Jurkat, Clone E6-1 (cell line): ENCODE data around the gene COPS8. TPM values are rescaled to one million over a fixed set of nuclear protein-coding genes. Genes with fewer than 3 reads are reported as not detected.

Source experiments
- DNase-seq: peaks from one replicate; pipeline ENCODE4 v3.0.0-alpha.2; 2011; ENCODE audit warnings: low read depth, low spot score
- H3K4me3 ChIP-seq: 2 replicates; pipeline ENCODE4 v1.5.1; 2011; ENCODE audit warnings: mild to moderate bottlenecking, low read length, control low read depth, moderate library complexity
- polyA plus RNA-seq: library from polyadenylated mRNA; unstranded; fragments of >200 nt; gene quantifications from one replicate; pipeline ENCODE4 v1.2.1, GENCODE V29; 2012; ENCODE audit warnings: missing spikeins; ENCODE audit not compliant: insufficient read length, insufficient read depth

Gene COPS8
- polyA plus RNA-seq, result 113 TPM

DNA sequence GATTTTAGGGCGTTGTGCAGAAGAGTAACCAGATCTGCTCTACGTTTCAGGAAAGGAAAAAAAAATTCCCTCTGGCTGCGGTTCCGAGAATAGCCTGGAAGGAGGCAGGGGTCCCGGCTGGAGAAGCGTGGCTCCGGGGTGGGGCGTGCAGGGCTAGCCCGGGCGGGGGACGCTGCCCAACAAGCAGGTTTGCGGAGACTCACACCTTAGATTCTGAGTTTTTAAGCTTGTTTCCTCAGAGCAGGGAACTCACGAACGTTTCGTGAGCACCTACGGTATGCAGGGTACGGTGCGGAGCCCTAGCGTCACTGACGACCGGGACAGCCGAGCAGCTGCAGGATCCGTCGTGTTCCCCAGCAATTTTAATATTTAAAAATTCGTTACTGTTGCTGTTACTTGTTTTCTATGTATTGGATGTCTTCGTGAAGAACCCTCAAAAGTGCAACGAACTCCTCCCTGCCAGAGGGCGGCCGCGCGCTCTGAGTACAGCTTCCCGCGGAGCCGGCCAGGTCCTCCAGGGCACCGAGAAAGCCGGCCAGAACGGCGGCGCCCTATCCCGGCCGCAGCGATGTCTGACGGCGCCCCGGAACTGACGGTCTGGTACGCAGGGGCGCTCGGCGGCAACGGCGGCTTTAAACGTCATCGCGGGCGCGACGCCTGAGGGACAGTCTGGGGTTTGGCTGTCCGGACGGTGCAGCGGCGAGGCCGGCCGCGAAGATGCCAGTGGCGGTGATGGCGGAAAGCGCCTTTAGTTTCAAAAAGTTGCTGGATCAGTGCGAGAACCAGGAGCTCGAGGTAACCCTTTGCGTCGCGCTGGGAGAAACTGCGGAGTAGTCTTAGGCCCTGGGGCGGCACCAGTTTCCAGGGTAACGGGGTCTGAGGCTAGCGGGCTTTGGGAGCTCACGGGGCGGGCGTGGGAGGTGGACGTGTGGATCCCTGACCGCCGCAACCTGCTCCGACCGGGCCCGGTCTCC, at the start of gene COPS8:
COPS8 (plus strand) TSS at position 642 of the 974 bp plus-strand sequence; CDS start at position 718, 76 bp downstream.
- peak; percentile 77 for DNase-seq
- peak within 1 kb of the TSS; percentile 64 for H3K4me3 ChIP-seq

DNA sequence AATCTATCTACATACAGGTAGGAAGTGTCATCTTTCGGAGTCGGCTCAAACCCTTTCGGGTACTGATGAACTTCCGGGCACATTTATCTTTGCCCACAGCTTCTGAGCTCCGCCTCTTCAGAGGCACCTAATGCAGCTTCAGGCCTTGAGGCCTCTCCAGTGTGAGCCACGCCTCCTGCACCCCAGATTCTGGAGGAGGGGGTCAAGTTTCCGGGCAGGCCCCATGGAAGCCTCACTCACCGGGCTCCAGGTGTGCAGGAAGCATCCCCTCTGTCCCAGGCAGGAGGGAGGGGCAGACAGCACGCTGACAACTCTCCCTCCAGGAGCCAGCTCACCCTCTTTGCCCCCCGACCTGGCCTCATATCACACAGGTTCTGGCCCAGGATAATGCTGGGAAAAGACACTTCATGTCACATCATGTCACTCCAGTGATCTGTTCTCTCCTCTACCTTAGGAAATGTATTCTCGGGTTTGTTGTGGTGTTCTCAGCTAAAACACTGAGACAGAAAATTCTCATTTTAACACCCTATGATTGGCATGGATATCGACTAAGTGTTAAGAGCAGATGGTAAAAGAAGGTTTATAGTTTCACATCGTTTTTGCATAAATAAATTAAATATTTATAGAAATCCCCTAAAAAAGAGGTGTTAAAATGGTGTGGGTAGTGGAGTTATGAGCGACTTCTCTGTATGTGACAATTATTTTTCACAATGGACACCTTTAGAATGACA, 46.2 kb upstream of the COPS8 start:
- no peak for DNase-seq
- no peak overlapping the region for H3K4me3 ChIP-seq

DNA sequence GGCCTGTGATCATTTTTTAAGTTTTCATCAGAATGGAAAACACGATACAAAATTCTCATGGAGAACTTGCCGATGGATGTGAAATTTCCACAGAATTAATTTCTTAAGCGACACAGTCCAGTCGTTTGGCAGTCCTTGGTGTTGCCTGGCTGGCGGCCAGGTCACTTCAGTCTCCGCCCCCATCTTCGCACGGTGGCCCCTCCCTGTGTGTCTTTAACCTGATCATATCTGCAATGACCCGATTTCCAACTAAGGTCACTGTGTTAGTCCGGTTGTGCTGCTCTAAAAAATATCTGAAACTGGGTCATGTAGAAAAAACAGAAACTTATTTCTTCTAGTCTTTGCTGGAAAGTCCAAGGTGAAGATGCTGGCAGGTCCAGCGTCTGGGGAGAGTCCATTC, 44.5 kb upstream of the COPS8 start:
- DNase-seq, result no peak
- H3K4me3 ChIP-seq, result no peak overlapping the region

DNA sequence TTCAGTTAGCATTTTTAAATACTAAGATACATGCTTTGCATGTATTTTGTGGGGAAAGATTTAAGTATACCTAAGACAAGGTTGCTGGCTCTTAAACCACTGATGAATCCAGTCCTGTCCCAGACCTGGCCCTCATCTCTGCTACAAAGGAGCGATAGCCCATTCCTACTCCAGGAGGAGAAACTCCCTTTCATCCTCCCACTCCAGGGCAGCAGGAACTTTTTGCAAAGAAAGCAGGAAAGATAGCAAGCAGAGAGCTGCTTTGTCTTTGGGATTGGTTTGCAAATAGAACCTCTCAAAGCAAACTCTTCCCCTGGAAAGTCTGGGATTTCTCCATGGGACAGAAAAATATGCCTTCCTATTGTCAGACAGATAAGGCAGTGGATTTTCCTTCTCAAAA, 43.6 kb upstream of the COPS8 start:
- H3K4me3 ChIP-seq, result no peak overlapping the region
- no peak for DNase-seq

DNA sequence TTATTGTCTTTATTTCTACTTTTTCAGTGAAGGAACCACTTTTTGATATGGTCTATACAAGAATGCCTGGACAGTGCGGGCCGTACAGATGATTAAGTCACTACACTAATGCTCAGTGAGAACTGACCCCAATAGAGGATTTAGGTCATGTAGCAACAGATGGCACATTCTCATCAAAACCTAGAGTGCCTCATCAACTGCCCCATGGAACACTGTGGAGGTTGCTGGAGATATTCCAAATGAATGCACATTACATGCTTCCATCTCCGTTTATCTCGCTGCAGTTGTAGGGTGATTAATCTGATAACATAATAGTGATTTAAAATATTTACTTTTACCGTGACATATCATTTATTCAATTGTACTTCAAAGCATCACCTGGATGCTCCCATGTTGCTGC, 41.8 kb upstream of the COPS8 start:
- no peak for DNase-seq

DNA sequence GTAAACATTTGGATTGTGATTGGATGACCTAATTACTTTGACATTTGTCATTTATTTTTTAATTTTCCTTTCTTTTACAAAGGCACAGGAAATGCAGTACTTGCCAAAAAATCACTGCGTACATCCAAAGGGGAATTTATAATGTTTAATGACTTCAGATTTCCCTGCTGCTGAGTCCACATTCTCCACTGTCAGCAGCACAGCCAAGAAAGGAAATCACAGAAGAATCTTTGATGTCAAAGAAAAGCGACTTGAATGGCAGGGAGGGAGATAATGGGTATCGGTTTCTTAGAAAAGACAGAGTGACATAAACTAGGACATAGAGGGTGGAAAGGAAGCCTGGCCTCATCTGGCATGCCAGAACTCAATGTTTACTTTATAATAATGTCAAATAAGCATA, 41.4 kb upstream of the COPS8 start:
- no peak for DNase-seq
- H3K4me3 ChIP-seq, result no peak overlapping the region

More for the DNA sequence above, 41.8 kb upstream of the COPS8 start:
- H3K4me3 ChIP-seq, result no peak overlapping the region

DNA sequence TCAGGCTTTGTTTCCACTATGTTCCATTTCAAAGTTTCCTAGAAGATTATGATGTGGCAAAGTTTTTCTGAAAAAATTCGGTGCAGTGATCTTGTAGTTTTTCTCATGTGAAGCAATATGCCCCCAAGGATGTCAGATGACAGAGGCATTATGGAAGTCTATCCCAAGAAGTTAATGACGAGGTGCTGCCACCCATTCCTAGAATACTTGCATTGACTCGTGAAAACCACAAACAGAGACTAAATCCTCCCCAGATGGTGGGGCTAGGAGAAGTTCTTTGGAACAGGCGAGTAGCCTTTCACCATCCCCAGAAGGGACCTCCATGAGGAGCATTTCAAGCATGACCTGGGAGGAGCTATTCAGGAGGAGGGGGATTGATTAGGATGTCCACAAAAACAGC, 40.2 kb upstream of the COPS8 start:
- no peak overlapping the region for H3K4me3 ChIP-seq
- DNase-seq, result no peak

DNA sequence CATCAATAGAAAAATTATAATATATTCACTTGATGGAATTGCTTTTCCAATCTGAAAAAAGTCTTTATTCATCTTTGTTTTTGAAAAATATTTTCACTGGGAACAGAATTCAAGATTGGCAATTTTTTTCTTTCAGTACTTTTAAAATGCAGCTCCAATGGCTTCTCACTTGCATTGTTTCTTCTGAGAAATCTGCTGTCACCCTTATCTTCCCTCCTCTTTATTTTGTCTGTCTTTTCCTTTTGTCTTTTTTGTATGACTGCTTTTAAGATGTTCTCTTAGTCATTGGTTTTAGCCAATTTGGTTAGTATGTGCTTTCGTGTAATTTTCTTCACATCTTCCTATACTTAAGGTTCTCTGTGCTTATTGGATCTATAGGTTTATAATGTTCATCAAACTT, 37.1 kb upstream of the COPS8 start:
- no peak overlapping the region for H3K4me3 ChIP-seq
- no peak for DNase-seq

DNA sequence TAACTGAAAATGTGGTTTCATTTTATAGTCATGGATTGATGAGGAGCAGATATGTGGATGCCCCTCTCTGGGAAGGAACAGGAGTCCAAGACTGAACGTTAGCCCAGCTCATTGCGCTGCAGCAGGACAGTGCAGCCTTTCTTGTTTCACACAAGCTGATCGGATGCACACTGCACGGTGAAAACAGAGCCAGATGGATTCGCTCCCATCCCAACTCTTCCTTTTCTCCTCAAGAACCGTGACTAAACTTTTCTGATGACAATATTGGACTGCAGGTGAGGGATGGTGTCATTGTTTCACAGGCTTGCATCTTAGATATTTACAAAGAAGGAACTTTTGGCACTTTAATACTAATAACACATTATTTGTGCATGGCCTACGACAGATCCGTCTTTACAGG, 33.8 kb upstream of the COPS8 start:
- DNase-seq, result no peak

DNA sequence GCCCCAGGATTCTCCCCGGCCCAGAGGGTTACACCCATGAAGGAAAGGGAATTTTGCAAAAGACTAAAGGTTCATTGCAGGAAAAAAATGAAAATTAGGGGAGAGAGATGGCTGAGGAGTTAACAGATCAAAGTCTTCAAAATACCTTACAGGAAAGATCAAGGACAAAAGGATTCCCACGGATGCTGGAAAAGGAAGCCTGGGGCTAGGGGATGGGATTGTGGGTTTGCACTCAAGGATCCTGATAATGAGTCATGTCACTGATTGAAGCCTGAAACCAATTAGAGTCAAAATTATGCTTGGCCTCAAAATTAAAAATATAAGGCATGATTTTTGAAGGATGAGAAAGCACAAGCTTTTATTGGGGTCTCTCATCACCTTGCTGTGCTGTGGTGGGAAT, 32.6 kb upstream of the COPS8 start:
- no peak overlapping the region for H3K4me3 ChIP-seq
- DNase-seq, result no peak

More for the DNA sequence above, 33.8 kb upstream of the COPS8 start:
- H3K4me3 ChIP-seq, result no peak overlapping the region

DNA sequence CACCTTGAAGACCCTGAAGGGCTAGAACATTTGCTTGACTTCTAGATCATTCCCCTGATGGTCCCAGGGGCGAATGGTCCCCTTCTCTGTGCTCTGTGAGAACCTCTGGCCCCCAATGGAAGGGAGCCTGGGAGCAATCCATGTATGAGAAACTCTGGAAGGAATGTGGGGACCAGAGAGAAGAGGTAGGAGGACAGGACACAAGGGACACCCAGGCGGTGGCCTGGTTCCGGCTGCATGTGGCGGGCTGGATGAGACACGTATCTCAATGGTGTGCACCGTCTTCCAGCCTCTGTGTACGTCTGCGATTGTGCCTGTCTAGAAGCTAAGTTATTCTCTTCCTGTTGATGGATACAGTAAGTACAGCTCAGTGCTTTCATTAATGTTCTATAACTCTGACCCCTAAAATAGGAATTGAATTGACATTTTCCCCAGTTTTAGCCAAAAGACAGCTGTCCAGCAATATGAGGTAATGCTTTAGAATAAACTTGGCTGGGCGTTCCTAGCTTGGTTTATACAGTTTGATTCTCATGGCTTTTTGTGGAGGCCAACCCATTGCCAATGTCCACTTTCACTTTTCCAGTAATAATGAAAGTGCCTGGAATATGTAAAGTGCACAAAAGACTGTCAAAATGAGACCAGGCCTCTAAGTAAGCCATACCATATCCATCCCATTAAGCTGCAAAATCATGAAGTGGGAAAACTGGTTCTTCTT, 30.1 kb upstream of the COPS8 start:
- no peak for DNase-seq

DNA sequence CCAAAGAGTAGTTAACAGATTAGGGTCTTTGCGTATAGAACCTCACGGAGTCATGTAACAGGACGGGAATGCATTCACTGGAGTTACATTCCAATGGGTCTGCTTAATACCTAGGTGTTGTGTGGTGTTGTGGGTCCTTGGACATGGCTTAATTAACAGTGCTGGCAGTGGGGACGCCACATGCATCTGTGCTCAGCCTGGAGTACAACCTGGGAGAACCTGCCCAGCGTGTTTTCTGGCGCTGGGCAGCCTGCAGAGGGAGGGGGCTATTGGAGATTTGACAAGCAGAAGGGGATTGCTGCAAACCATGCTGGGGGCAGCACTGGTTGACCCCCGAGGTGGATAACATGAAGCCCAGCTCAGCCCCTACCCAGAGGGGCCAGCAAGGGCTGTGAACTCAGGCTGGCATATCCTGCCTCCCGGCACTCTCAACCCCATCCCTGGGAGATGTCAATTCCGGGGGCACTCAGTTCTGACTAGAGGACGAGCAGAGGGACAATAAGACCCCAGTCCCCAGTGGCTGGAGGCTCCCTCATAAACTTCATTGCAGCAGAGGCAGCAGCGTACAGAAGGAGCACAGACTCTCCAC, 29.3 kb upstream of the COPS8 start:
- DNase-seq, result no peak
- H3K4me3 ChIP-seq, result no peak overlapping the region

More for the DNA sequence above, 30.1 kb upstream of the COPS8 start:
- H3K4me3 ChIP-seq, result no peak overlapping the region

DNA sequence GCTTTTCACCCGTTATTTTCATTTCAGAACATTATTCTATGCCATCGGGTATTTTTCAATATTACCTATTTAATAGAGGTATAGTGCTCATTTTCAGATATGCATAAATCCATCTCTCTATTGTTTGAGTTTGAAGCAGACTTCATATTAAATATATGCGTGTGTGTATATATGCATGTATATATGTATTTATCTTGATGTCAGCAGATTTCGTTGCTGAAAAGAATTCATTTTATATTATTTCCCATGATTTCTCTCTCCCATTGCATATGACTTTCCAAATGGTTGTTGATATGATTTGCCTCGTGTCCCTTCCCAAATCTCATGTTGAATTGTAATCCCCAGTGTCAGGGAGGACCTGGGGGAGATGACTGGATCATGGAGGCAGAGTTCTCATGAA, 28.6 kb upstream of the COPS8 start:
- no peak for DNase-seq
- no peak overlapping the region for H3K4me3 ChIP-seq

DNA sequence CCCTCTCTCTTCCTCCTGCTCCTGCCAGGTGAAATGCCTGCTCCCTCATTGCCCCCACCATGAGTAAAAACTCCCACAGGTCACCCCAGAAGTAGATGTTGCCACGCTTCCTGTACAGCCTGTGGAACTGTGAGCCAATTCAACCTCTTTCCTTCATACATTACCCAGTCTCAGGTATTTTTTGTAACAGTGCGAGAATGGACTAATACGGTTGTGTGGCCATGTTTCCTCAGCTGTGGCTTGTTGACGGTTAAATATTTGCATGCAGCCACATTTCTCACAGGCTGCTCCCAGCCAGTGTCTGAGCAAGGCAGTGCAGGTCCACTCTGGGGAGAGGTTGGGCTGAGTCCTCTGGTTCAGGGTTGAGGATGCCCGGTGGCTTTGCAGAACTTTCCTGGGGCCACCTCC, 27.8 kb upstream of the COPS8 start:
- no peak for DNase-seq
- H3K4me3 ChIP-seq, result no peak overlapping the region

DNA sequence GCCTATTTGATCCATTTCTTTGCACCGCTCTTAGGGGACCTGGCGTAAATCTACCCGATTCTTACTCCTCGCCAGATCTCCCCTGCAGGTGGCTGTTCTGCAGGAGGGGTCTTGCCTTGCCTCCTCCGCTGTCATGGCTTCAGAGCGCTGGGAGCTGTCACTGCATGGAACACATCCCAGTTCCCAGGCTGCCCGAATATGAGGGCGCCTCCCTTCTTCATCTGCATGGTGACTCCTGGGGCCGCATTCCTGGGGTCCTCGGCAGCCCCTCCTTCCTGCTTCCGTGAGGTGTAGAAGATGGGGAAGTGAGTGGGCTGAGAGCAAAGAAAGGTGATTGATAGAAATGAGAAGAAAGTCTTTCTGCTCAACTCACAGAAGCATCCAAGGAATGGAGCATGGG, 27.3 kb upstream of the COPS8 start:
- H3K4me3 ChIP-seq, result no peak overlapping the region
- no peak for DNase-seq

DNA sequence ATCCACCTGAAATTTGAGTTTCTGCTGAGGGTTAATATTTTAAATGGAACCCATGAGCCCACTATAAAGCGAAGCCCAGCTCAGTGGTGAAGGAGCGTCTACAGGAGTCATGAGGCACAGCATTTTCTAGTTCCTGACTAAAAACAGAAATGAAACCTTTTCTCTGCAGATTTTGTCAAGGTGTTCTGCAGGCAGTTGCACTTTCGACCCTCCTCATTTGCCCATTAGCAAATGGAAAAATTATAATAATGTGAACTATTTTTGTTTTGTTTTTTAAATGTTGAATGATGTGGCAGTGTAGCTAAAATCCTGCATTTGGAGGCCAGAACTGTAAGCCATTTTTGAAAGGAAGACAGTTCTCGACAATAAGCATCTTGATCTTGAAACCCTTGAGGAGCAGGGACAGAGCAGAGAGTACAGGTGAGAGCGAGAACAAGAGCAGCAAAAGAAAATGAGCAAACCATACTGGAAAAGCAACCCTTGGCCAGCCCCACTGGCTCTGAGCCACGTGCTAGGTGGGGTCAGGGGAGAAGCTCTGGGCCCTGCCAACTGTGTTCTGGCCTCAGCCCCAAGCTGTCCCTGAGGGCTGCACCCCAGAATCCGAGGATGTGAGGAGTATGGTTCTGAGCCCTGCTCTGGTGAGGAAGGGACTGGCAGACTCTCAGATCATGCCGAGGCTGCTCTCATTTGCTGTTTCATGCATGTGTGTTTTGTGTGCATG, 26.4 kb upstream of the COPS8 start:
- no peak overlapping the region for H3K4me3 ChIP-seq
- no peak for DNase-seq

DNA sequence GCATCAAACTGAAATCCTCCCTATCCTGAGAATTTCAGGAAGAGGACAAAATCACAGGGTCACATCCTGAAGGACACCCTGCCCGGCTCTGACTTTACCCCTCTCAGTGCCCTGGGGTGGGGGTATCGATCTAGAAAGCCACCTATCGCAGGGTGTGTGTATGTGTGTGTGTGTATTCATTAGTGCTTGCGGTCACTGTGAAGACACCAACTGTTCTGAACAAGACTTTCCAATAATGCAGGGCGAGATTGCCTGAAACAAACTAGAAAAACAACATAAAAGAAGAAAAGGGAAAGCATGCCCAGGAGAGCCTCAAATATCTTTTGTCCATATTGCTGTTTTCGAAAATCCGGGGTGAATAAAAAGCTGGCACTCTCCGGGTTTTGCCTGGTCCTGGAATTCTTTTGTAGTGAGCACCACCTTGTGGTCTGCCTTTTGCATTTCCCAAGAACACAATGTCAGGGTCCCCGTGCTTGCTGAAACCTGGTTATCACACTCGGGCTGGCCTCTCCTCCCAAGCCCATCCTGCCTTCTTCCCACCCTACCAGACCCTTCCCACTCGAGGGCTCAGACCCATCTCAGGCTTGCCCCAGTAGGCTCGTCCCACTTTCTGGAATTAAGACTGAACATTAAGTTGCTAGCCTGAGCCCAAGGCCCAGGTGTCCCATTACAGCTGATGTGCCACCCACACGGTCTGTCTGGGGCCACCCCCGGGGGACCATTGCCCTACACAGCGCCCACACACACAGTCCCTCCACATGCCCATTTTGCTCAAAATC, 25.0 kb upstream of the COPS8 start:
- peak; percentile 20 for DNase-seq
- H3K4me3 ChIP-seq, result no peak overlapping the region

DNA sequence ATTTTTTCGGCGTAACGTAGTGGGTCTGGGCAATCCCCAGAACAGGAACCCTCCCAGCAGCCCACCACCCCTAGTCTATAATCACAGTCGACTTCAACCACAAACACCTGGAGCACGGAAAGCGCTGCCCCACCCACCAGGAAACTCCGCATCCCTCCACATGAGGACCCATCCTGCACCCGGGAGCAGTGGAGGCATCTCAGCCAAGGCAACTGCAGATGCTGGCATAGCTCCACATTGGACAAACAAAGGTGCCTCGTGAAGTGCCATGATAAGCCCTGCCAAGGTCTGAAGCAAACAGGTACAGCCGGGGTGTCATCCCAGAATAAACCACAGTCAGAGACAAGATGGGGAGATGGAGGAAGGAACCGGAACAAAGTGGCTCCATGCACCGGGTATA, 24.3 kb upstream of the COPS8 start:
- H3K4me3 ChIP-seq, result no peak overlapping the region
- no peak for DNase-seq
